ENCODE data around the gene CCL5.

Gene CCL5

GRCh38 chr17:35918665-35919064 is 38.5 kb upstream of the CCL5 start:
- Histone ChIP-seq H4K20me1 (ENCODE audit: insufficient read depth) (no peaks in the 10 kb centered on the region), H3K4me2 (no peak overlapping the region), H3K27ac (no peak overlapping the region), H3K36me3 (ENCODE audit: insufficient read depth) (no peaks in the 10 kb centered on the region), H3K27me3 (ENCODE audit: insufficient read depth, low read depth) (no peaks in the 10 kb centered on the region), H3K79me2 (ENCODE audit: insufficient read depth, low read depth) (no peaks in the 10 kb centered on the region), H3K4me1 (ENCODE audit: low read depth, poor library complexity, severe bottlenecking) (no peaks in the 10 kb centered on the region), H3K4me3 (IDR thresholded peaks at IDR 0.05; ENCODE audit: insufficient read depth, low read depth, low read length) (no peak overlapping the region), H3K9ac (no peak overlapping the region), H2AFZ (ENCODE audit: low read depth) (no peak overlapping the region)
- no peak for TF ChIP-seq CTCF (conservative IDR thresholded peaks at IDR 0.05; ENCODE audit: low read depth, low read length)

GRCh38 chr17:35917519-35918213 is 37.5 kb upstream of the CCL5 start:
- no peak overlapping the region for H2AFZ ChIP-seq (ENCODE audit: low read depth)
- no peaks in the 10 kb centered on the region for H4K20me1 ChIP-seq (ENCODE audit: insufficient read depth)
- no peak for TF ChIP-seq CTCF (conservative IDR thresholded peaks at IDR 0.05; ENCODE audit: low read depth, low read length)
- no peak overlapping the region for H3K27ac ChIP-seq
- no peaks in the 10 kb centered on the region for H3K27me3 ChIP-seq (ENCODE audit: insufficient read depth, low read depth)
- no peaks in the 10 kb centered on the region for H3K36me3 ChIP-seq (ENCODE audit: insufficient read depth)
- H3K4me2 ChIP-seq: no peak overlapping the region
- H3K4me1 ChIP-seq (ENCODE audit: low read depth, poor library complexity, severe bottlenecking): no peaks in the 10 kb centered on the region
- H3K79me2 ChIP-seq (ENCODE audit: insufficient read depth, low read depth): no peaks in the 10 kb centered on the region
- H3K9ac ChIP-seq: no peak overlapping the region
- no peak overlapping the region for H3K4me3 ChIP-seq (IDR thresholded peaks at IDR 0.05; ENCODE audit: insufficient read depth, low read depth, low read length)

GRCh38 chr17:35915153-35915964 is 35.2 kb upstream of the CCL5 start:
- no peak overlapping the region for H2AFZ ChIP-seq (ENCODE audit: low read depth)
- no peaks in the 10 kb centered on the region for H3K36me3 ChIP-seq (ENCODE audit: insufficient read depth)

GRCh38 chr17:35914354-35914753 is 34.2 kb upstream of the CCL5 start:
- Histone ChIP-seq H3K79me2 (ENCODE audit: insufficient read depth, low read depth) (no peaks in the 10 kb centered on the region), H4K20me1 (ENCODE audit: insufficient read depth) (no peaks in the 10 kb centered on the region), H3K27ac (no peak overlapping the region), H3K36me3 (ENCODE audit: insufficient read depth) (no peaks in the 10 kb centered on the region), H2AFZ (ENCODE audit: low read depth) (no peak overlapping the region), H3K9ac (no peak overlapping the region), H3K4me2 (no peak overlapping the region), H3K4me1 (ENCODE audit: low read depth, poor library complexity, severe bottlenecking) (no peaks in the 10 kb centered on the region), H3K4me3 (IDR thresholded peaks at IDR 0.05; ENCODE audit: insufficient read depth, low read depth, low read length) (no peak overlapping the region), H3K27me3 (ENCODE audit: insufficient read depth, low read depth) (no peaks in the 10 kb centered on the region)
- no peak for TF ChIP-seq CTCF (conservative IDR thresholded peaks at IDR 0.05; ENCODE audit: low read depth, low read length)

More at GRCh38 chr17:35915153-35915964, 35.2 kb upstream of the CCL5 start:
- Histone ChIP-seq H3K4me1 (ENCODE audit: low read depth, poor library complexity, severe bottlenecking) (no peaks in the 10 kb centered on the region), H3K4me2 (no peak overlapping the region), H3K27me3 (ENCODE audit: insufficient read depth, low read depth) (no peaks in the 10 kb centered on the region), H3K79me2 (ENCODE audit: insufficient read depth, low read depth) (no peaks in the 10 kb centered on the region), H3K4me3 (IDR thresholded peaks at IDR 0.05; ENCODE audit: insufficient read depth, low read depth, low read length) (no peak overlapping the region), H4K20me1 (ENCODE audit: insufficient read depth) (no peaks in the 10 kb centered on the region), H3K27ac (no peak overlapping the region), H3K9ac (no peak overlapping the region)
- no peak for TF ChIP-seq CTCF (conservative IDR thresholded peaks at IDR 0.05; ENCODE audit: low read depth, low read length)

Data from KMS-11 (cell line).